GM23338 (cell line): ENCODE measurements around the gene RAB32. TPM values are rescaled to one million over a fixed set of nuclear protein-coding genes. Genes with fewer than 3 reads are reported as not detected.

Experiments used
- ATAC-seq: fragments of 200-7000 bp; cut with Tn5 transposase; 3 replicates; pipeline ENCODE4 v1.9.1; 2020
- DNase-seq: peaks from one replicate; pipeline ENCODE4 v3.0.0-alpha.2; 2015; ENCODE audit warnings: low spot score
- H2AFZ ChIP-seq: fragments of 200-600 bp; sonication (generic); 2 replicates; pipeline ENCODE4 v1.8.0; 2016; ENCODE audit warnings: antibody characterized with exemption, mild to moderate bottlenecking, moderate library complexity
- H3F3A ChIP-seq: fragments of 200-600 bp; sonication (generic); replicated peaks from 2 replicates; pipeline ENCODE4 v1.8.0; 2017; ENCODE audit warnings: antibody characterized with exemption, mixed run types, low read depth
- H3K27ac ChIP-seq: fragments of 200-600 bp; sonication (generic); 2 replicates; pipeline ENCODE4 v1.6.1; 2016; ENCODE audit warnings: low read depth
- H3K27me3 ChIP-seq: fragments of 200-600 bp; sonication (generic); 2 replicates; pipeline ENCODE4 v1.8.0; 2016; ENCODE audit warnings: mild to moderate bottlenecking, mixed run types, moderate library complexity; ENCODE audit not compliant: insufficient read depth
- H3K36me3 ChIP-seq: fragments of 200-600 bp; sonication (generic); 2 replicates; pipeline ENCODE4 v1.8.0; 2016; ENCODE audit warnings: mild to moderate bottlenecking; ENCODE audit not compliant: insufficient read depth
- H3K4me1 ChIP-seq: fragments of 200-600 bp; sonication (generic); 2 replicates; pipeline ENCODE4 v1.8.0; 2016; ENCODE audit warnings: mild to moderate bottlenecking, moderate library complexity; ENCODE audit not compliant: insufficient read depth
- H3K4me2 ChIP-seq: fragments of 200-600 bp; sonication (generic); 2 replicates; pipeline ENCODE4 v1.7.1; 2017; ENCODE audit warnings: mixed run types
- H3K4me3 ChIP-seq: fragments of 200-600 bp; sonication (generic); 2 replicates; pipeline ENCODE4 v1.6.1; 2016; ENCODE audit warnings: mixed run types
- H3K79me2 ChIP-seq: fragments of 200-600 bp; sonication (generic); replicated peaks from 2 replicates; pipeline ENCODE4 v1.8.0; 2017; ENCODE audit warnings: mild to moderate bottlenecking; ENCODE audit not compliant: insufficient read depth
- H3K9me2 ChIP-seq: fragments of 200-600 bp; sonication (generic); 2 replicates; pipeline ENCODE4 v1.8.0; 2017; ENCODE audit not compliant: insufficient read depth
- H4K20me1 ChIP-seq: fragments of 200-600 bp; sonication (generic); replicated peaks from 2 replicates; pipeline ENCODE4 v1.8.0; 2017; ENCODE audit warnings: mild to moderate bottlenecking; ENCODE audit not compliant: insufficient read depth
- H3K27ac Mint-ChIP-seq: 2 replicates; pipeline ENCODE4 v1.8.0; 2020; ENCODE audit warnings: inconsistent platforms, mild to moderate bottlenecking, moderate library complexity, mixed read lengths
- H3K27me3 Mint-ChIP-seq: 3 replicates; pipeline ENCODE4 v1.8.0; 2022; ENCODE audit warnings: low read depth, mild to moderate bottlenecking, moderate library complexity, mixed read lengths, inconsistent platforms; ENCODE audit not compliant: insufficient read depth, poor library complexity
- H3K36me3 Mint-ChIP-seq: 3 replicates; pipeline ENCODE4 v1.8.0; 2021; ENCODE audit warnings: low read depth, mild to moderate bottlenecking, inconsistent platforms, moderate library complexity, mixed read lengths
- H3K4me1 Mint-ChIP-seq: 3 replicates; pipeline ENCODE4 v1.8.0; 2020; ENCODE audit warnings: mild to moderate bottlenecking, inconsistent platforms, mixed read lengths
- H3K4me3 Mint-ChIP-seq: 3 replicates; pipeline ENCODE4 v1.8.0; 2021; ENCODE audit warnings: moderate library complexity, mild to moderate bottlenecking, inconsistent platforms, mixed read lengths
- H3K9me3 Mint-ChIP-seq: 3 replicates; pipeline ENCODE4 v1.8.0; 2020; ENCODE audit warnings: moderate library complexity, mild to moderate bottlenecking, inconsistent platforms, mixed read lengths
- CREB1 ChIP-seq: fragments of 250-450 bp; sonication (Bioruptor Pico); IDR thresholded peaks from 2 replicates; pipeline ENCODE4 v1.5.0; 2020; ENCODE audit warnings: low read depth, mild to moderate bottlenecking, moderate library complexity
- EZH2 ChIP-seq: fragments of 200-600 bp; sonication (generic); IDR thresholded peaks from one replicate; pipeline ENCODE4 v1.8.0; 2017; ENCODE audit warnings: antibody characterized with exemption, mild to moderate bottlenecking, low read depth; ENCODE audit not compliant: unreplicated experiment
- EZH2phosphoT487 ChIP-seq: fragments of 200-600 bp; sonication (generic); IDR thresholded peaks from one replicate; pipeline ENCODE4 v1.8.1; 2018; ENCODE audit warnings: antibody characterized with exemption; ENCODE audit not compliant: unreplicated experiment
- JUNB ChIP-seq: IDR thresholded peaks from one replicate; pipeline ENCODE4 v1.6.1; 2016; ENCODE audit warnings: antibody characterized with exemption; ENCODE audit not compliant: unreplicated experiment
- NANOG ChIP-seq: IDR thresholded peaks from 2 replicates; pipeline ENCODE4 v1.6.1; 2016; ENCODE audit warnings: antibody characterized with exemption, borderline replicate concordance
- POLR2AphosphoS5 ChIP-seq: IDR thresholded peaks from 2 replicates; pipeline ENCODE4 v1.6.1; 2016; ENCODE audit warnings: antibody characterized with exemption, low read depth
- STAT1 ChIP-seq: IDR thresholded peaks from one replicate; pipeline ENCODE4 v1.6.1; 2016; ENCODE audit warnings: antibody characterized with exemption; ENCODE audit not compliant: unreplicated experiment
- ZNF114 ChIP-seq: fragments of 250-450 bp; sonication (Bioruptor Pico); IDR thresholded peaks from 2 replicates; pipeline ENCODE4 v1.5.0; 2020; ENCODE audit warnings: mild to moderate bottlenecking, moderate library complexity
- ZNF331 ChIP-seq: fragments of 250-450 bp; sonication (Bioruptor Pico); IDR thresholded peaks from 2 replicates; pipeline ENCODE4 v1.5.0; 2020; ENCODE audit warnings: low read depth, mild to moderate bottlenecking, moderate library complexity
- polyA plus RNA-seq: library from polyadenylated mRNA; unstranded; fragments of >200 nt; fragmentation: Nextera tagmentation; extraction: Ambion mirVana; gene quantifications from 2 replicates; pipeline ENCODE4 v1.2.1, GENCODE V29; 2016
- total RNA-seq: library from RNA; depleted of rRNA; stranded (reverse); fragments of >200 nt; shearing (Covaris generic); gene quantifications from 2 replicates; pipeline ENCODE4 v1.2.3, GENCODE V29; 2014
- TF ChIP-seq, protein P1 (sequence below), 2 experiments: fragments of 200-600 bp in 1 of 2; sonication (generic) in 1 of 2; conservative IDR thresholded peaks; 2 replicates each; pipeline versions ENCODE4 v1.5.1 to v1.6.1; 2016 to 2017; ENCODE audit warnings: antibody characterized with exemption in 2 of 2, low read depth in 2 of 2, mild to moderate bottlenecking in 2 of 2, moderate library complexity in 1 of 2
- TF ChIP-seq, protein P2 (sequence below): fragments of 250-450 bp; sonication (Bioruptor Pico); IDR thresholded peaks from 2 replicates; pipeline ENCODE4 v1.5.0; 2020; ENCODE audit warnings: mild to moderate bottlenecking, moderate library complexity
- TF ChIP-seq, protein P3 (sequence below): IDR thresholded peaks from one replicate; pipeline ENCODE4 v1.6.1; 2018; ENCODE audit warnings: antibody characterized with exemption; ENCODE audit not compliant: unreplicated experiment
- TF ChIP-seq, protein P4 (sequence below): IDR thresholded peaks from 2 replicates; pipeline ENCODE4 v1.6.1; 2016; ENCODE audit warnings: antibody characterized with exemption

The RAB32 gene
- total and polyA plus RNA-seq, 2 experiments from 2014 or later, result 5.7 to 10.4 TPM

DNA sequence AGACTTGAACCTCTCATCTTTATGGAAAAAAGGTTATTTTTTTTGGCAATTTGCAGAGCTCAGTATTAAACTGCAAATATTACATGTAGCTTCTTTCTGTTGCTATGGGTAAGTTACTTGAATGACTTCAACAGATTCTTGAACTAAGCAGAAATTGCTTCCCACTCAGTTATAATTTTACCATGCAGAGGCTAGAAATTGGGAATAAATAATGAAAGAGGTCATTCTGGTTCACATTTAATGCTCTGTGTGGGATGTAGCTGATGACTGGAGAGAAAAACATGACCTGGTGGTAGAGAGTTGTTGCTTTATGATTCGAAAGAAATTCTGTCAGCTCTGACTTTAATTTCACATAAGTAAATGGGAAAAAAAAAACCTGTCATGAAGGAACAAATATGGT is 38.3 kb downstream of the RAB32 start:
- H4K20me1 ChIP-seq, result no peaks in the 10 kb centered on the region
- DNase-seq (no peak), ATAC-seq (no peak)
- TF ChIP-seq EZH2 (no peak), ZNF331 (CRISPR knock-in tag) (no peak), STAT1 (no peak), POLR2AphosphoS5 (no peak), CREB1 (CRISPR knock-in tag) (no peak), NANOG (no peak), EZH2phosphoT487 (no peak), JUNB (no peak), ZNF114 (CRISPR knock-in tag) (no peak)
- TF ChIP-seq, protein P1, sequence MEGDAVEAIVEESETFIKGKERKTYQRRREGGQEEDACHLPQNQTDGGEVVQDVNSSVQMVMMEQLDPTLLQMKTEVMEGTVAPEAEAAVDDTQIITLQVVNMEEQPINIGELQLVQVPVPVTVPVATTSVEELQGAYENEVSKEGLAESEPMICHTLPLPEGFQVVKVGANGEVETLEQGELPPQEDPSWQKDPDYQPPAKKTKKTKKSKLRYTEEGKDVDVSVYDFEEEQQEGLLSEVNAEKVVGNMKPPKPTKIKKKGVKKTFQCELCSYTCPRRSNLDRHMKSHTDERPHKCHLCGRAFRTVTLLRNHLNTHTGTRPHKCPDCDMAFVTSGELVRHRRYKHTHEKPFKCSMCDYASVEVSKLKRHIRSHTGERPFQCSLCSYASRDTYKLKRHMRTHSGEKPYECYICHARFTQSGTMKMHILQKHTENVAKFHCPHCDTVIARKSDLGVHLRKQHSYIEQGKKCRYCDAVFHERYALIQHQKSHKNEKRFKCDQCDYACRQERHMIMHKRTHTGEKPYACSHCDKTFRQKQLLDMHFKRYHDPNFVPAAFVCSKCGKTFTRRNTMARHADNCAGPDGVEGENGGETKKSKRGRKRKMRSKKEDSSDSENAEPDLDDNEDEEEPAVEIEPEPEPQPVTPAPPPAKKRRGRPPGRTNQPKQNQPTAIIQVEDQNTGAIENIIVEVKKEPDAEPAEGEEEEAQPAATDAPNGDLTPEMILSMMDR (conservative IDR thresholded peaks at IDR 0.05; ENCODE audit: low read depth in 2 of 2), result no peak
- TF ChIP-seq, protein P2, sequence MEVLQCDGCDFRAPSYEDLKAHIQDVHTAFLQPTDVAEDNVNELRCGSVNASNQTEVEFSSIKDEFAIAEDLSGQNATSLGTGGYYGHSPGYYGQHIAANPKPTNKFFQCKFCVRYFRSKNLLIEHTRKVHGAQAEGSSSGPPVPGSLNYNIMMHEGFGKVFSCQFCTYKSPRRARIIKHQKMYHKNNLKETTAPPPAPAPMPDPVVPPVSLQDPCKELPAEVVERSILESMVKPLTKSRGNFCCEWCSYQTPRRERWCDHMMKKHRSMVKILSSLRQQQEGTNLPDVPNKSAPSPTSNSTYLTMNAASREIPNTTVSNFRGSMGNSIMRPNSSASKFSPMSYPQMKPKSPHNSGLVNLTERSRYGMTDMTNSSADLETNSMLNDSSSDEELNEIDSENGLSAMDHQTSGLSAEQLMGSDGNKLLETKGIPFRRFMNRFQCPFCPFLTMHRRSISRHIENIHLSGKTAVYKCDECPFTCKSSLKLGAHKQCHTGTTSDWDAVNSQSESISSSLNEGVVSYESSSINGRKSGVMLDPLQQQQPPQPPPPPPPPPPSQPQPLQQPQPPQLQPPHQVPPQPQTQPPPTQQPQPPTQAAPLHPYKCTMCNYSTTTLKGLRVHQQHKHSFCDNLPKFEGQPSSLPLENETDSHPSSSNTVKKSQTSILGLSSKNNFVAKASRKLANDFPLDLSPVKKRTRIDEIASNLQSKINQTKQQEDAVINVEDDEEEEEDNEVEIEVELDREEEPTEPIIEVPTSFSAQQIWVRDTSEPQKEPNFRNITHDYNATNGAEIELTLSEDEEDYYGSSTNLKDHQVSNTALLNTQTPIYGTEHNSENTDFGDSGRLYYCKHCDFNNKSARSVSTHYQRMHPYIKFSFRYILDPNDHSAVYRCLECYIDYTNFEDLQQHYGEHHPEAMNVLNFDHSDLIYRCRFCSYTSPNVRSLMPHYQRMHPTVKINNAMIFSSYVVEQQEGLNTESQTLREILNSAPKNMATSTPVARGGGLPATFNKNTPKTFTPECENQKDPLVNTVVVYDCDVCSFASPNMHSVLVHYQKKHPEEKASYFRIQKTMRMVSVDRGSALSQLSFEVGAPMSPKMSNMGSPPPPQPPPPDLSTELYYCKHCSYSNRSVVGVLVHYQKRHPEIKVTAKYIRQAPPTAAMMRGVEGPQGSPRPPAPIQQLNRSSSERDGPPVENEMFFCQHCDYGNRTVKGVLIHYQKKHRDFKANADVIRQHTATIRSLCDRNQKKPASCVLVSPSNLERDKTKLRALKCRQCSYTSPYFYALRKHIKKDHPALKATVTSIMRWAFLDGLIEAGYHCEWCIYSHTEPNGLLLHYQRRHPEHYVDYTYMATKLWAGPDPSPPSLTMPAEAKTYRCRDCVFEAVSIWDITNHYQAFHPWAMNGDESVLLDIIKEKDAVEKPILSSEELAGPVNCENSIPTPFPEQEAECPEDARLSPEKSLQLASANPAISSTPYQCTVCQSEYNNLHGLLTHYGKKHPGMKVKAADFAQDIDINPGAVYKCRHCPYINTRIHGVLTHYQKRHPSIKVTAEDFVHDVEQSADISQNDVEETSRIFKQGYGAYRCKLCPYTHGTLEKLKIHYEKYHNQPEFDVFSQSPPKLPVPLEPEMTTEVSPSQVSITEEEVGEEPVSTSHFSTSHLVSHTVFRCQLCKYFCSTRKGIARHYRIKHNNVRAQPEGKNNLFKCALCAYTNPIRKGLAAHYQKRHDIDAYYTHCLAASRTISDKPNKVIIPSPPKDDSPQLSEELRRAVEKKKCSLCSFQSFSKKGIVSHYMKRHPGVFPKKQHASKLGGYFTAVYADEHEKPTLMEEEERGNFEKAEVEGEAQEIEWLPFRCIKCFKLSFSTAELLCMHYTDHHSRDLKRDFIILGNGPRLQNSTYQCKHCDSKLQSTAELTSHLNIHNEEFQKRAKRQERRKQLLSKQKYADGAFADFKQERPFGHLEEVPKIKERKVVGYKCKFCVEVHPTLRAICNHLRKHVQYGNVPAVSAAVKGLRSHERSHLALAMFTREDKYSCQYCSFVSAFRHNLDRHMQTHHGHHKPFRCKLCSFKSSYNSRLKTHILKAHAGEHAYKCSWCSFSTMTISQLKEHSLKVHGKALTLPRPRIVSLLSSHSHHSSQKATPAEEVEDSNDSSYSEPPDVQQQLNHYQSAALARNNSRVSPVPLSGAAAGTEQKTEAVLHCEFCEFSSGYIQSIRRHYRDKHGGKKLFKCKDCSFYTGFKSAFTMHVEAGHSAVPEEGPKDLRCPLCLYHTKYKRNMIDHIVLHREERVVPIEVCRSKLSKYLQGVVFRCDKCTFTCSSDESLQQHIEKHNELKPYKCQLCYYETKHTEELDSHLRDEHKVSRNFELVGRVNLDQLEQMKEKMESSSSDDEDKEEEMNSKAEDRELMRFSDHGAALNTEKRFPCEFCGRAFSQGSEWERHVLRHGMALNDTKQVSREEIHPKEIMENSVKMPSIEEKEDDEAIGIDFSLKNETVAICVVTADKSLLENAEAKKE (CRISPR knock-in tag), result no peak
- TF ChIP-seq, protein P3, sequence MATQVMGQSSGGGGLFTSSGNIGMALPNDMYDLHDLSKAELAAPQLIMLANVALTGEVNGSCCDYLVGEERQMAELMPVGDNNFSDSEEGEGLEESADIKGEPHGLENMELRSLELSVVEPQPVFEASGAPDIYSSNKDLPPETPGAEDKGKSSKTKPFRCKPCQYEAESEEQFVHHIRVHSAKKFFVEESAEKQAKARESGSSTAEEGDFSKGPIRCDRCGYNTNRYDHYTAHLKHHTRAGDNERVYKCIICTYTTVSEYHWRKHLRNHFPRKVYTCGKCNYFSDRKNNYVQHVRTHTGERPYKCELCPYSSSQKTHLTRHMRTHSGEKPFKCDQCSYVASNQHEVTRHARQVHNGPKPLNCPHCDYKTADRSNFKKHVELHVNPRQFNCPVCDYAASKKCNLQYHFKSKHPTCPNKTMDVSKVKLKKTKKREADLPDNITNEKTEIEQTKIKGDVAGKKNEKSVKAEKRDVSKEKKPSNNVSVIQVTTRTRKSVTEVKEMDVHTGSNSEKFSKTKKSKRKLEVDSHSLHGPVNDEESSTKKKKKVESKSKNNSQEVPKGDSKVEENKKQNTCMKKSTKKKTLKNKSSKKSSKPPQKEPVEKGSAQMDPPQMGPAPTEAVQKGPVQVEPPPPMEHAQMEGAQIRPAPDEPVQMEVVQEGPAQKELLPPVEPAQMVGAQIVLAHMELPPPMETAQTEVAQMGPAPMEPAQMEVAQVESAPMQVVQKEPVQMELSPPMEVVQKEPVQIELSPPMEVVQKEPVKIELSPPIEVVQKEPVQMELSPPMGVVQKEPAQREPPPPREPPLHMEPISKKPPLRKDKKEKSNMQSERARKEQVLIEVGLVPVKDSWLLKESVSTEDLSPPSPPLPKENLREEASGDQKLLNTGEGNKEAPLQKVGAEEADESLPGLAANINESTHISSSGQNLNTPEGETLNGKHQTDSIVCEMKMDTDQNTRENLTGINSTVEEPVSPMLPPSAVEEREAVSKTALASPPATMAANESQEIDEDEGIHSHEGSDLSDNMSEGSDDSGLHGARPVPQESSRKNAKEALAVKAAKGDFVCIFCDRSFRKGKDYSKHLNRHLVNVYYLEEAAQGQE, result no peak
- TF ChIP-seq, protein P4, sequence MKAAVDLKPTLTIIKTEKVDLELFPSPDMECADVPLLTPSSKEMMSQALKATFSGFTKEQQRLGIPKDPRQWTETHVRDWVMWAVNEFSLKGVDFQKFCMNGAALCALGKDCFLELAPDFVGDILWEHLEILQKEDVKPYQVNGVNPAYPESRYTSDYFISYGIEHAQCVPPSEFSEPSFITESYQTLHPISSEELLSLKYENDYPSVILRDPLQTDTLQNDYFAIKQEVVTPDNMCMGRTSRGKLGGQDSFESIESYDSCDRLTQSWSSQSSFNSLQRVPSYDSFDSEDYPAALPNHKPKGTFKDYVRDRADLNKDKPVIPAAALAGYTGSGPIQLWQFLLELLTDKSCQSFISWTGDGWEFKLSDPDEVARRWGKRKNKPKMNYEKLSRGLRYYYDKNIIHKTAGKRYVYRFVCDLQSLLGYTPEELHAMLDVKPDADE, result no peak
- H2AFZ ChIP-seq, result no peak overlapping the region
- H3K4me3 ChIP-seq, result no peak overlapping the region
- no peaks in the 10 kb centered on the region for H3K9me3 Mint-ChIP-seq
- no peaks in the 10 kb centered on the region for H3K36me3 Mint-ChIP-seq
- H3K27ac ChIP-seq, result no peak overlapping the region
- H3K4me1 ChIP-seq, result no peaks in the 10 kb centered on the region
- no peaks in the 10 kb centered on the region for H3K79me2 ChIP-seq
- H3K27ac Mint-ChIP-seq, result no peak overlapping the region
- H3K4me1 Mint-ChIP-seq, result no peaks in the 10 kb centered on the region
- H3K4me2 ChIP-seq, result no peak overlapping the region
- no peaks in the 10 kb centered on the region for H3K9me2 ChIP-seq
- H3F3A ChIP-seq, result no peaks in the 10 kb centered on the region
- no peaks in the 10 kb centered on the region for H3K27me3 Mint-ChIP-seq
- no peaks in the 10 kb centered on the region for H3K27me3 ChIP-seq
- H3K4me3 Mint-ChIP-seq, result no peak overlapping the region
- no peaks in the 10 kb centered on the region for H3K36me3 ChIP-seq
